G401.6 (cell line): ENCODE measurements around the gene GPR132.
A peak's percentile ranks its signal among the peaks of the same experiment; 100 is the strongest.
"Not testable (repeated sequence)": the region's sequence is repeated elsewhere in the genome, so short reads cannot be mapped to it uniquely, and the experiment has no call there.

Experiments used
- FAIRE-seq: peaks from 2 replicates; lab custom pipeline; 2012; peaks lifted over from hg19 to GRCh38; lab: Jason Lieb, UNC

The GPR132 gene

DNA sequence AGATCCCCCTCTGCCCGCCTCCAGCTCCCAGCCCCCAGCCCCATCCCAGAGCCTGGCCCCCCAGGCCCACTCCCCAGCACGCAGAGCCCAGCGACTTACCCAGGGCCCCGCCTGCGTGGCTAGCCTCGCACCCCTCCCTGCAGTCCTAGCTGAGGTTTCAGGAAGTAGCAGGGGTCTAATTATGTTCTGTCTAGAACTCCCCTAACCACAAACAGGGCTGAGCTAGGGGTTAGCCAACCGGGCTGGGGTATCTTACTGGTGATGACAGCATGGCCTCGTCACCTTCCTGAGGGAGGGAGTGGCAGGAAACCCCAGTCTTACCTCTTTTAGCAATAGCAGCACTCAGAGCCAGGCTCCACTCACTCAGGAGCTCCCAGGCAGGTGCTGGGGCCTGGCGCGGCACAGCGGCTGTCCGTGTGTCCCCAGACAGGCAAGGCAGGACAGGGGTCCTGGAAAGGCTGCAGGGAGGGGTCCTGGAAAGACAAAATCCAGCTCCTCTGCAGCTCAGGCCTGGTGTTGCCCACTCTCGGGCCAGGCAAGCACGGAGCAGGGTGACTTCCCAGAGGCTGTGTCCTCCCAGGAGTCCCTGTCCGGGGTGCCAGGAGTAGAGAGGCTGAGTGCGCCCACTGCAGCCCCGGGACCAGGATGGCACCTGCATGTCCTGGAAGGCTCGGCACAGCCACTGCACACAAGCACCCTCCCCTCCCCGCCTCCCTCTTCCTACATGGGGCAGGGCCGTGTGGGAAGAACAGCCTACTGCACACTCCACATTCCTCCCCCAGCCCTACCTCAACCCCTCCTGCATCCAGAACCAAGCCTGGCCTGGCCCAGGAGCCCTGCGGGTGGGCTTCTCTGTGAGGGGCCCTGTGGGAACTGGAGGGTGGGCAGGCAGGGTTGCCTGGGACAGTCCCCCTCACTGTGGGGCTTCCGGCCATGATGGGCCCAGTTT is at the start of gene GPR132:
Gene GPR132, minus strand, starts transcription at position 151 of the 949 bp plus-strand sequence. CDS start 10,010 bp downstream, outside the sequence.
- FAIRE-seq = no peak

GRCh38 chr14:105109243-105109642 is 44.0 kb upstream of the GPR132 start:
- FAIRE-seq = not testable (repeated sequence)

DNA sequence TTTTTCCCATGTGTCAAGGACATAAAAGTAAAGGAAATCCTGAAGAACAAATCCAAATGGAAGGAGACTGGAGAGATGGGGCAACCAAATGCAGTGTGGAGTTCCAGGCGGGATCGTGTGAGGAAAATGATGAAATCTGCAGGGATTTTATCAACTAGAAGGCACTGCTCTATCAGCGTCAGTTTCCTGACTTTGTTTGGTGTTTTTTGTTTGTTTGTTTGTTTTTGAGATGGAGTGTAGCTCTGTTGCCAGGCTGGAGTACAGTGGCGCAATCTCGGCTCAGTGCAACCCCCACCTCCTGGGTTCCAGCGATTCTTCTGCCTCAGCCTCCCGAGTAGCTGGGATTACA is 43.3 kb upstream of the GPR132 start:
- FAIRE-seq = no peak

DNA sequence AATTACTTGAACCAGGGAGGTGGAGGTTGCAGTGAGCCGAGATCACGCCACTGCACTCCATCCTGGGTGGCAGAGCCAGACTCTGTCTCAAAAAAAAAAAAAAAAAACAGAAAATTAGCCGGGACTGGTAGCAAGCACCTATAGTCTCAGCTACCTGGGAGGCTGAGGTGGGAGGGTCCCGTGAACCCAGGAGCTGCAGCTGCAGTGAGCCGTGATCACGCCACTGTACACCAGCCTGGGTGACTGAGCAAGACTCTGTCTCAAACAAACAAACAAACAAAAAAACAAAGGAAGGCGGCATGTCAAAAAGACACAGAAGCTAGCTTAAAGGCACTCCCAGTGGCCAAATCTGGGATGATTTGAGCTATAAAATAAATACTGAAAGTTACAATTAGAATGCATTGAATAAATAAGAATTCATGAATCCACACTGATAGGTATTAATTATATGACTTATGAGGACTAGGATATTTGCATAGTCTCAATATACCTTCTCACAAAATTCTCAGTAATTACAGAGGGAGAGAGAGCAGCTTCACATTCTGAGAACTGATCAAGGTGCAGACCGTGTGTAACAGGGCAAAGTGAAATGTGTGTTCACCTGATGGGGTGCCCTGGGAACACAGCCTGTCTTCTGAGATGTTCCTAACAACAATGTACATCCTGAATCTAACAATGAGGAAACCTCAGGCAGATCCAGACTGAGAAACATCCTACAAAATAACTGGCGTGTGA is 42.7 kb upstream of the GPR132 start:
- FAIRE-seq = no peak

DNA sequence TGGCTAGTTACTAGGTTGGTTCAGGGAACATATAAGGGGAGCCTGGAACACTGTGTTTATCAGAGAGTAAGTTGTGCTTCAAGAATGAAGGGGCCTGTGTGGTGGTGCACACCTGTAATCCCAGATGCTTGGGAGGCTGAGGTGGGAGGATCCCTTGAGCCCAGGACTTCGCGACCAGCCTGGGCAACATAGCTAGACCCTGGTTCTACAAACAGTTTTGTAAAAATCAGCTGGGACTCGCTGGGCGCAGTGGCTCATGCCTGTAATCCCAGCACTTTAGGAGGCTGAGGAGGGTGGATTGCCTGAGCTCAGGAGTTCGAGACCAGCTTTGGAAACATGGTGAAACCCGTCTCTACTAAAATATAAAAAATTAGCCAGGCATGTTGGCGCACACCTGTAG is 42.1 kb upstream of the GPR132 start:
- FAIRE-seq = no peak

DNA sequence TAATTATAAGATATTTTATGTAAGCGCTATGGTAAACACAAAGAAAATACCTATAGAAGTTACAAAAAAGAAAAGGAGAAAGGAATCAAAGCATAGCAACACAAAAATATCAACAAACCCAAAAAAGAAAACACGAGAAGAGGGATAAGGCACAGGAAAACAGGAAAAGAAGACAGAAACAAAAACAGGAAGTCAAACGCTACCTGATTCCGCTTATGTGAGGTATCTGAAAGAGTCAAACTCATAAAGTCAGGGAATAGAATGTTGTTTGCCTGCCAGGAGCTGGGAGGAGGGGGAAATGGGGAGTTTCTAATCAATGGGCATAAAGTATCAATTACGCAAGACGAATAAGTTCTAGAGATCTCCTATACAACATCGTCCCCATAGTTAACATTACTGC is 39.9 kb upstream of the GPR132 start:
- no peak for FAIRE-seq

- no peak for FAIRE-seq
Observed at GRCh38 chr14:105102893-105103292, 37.7 kb upstream of the GPR132 start.

GRCh38 chr14:105102361-105102870 is 37.2 kb upstream of the GPR132 start:
- no peak for FAIRE-seq

DNA sequence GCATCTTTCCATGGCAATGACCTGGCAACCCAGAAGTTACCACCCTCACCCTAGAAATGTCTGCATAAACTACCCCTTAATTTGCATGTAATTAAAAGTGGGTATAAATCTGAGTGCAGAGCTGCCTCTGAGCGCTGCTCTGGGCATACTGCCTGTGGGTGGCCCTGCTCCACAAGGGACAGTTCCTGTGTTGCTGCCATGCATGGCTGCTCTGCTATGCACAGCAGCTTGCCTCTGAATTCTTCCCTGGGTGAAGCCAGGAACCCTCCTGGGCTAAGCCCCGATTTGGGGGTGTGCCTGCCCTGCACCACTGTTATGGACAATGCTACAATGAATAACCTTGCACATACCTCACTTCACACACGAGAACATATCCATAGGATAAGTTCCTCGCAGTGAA is 35.7 kb upstream of the GPR132 start:
- FAIRE-seq = no peak

GRCh38 chr14:105099778-105100177 is 34.5 kb upstream of the GPR132 start:
- no peak for FAIRE-seq

GRCh38 chr14:105098316-105098715 is 33.1 kb upstream of the GPR132 start:
- FAIRE-seq = no peak

DNA sequence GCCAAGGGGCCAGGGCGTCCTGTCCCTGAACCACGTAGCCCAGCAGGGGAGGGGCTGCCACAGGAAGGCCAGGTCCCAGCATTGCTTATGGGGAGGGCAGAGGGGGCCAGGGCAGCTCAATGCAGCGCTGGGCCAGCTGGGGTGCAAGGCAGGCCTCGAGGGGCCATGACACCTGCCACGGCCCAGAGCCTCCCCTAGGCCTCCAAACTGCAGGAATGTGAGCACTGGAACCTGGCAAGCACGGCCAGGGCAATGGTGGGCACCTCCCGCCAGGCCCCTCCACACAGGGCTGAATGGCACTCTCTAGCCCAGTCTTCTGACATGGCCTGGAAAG is 32.5 kb upstream of the GPR132 start:
- FAIRE-seq = no peak

GRCh38 chr14:105096206-105096875 is 31.1 kb upstream of the GPR132 start:
- FAIRE-seq = no peak

DNA sequence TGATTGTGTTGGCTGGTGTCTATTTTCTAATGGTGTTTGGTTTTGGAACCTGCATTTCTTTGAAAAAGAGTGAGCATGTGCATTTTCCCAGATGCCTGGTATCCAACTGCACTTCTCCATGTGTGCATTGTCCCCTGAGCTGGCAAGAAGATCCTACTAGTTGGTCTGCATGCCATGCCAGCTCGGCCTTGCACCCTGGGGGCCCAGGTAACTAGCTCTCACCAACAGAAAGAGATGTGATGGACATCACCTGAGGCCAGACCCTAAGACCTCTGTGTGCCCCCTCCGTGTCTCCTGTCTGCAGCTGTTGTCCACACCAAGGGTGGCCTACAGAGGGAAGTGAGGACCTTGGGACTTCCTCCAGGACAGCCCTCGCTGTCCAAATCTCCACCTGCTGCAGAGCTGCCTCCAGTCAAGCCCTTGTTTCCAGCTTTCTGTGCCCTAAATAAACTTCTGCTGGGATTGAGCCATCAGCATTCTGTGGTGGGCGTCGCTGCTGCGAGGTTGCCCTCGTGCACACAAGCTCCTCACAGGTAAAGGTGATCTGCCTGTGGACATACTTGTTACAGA is 30.1 kb upstream of the GPR132 start:
- FAIRE-seq = no peak

DNA sequence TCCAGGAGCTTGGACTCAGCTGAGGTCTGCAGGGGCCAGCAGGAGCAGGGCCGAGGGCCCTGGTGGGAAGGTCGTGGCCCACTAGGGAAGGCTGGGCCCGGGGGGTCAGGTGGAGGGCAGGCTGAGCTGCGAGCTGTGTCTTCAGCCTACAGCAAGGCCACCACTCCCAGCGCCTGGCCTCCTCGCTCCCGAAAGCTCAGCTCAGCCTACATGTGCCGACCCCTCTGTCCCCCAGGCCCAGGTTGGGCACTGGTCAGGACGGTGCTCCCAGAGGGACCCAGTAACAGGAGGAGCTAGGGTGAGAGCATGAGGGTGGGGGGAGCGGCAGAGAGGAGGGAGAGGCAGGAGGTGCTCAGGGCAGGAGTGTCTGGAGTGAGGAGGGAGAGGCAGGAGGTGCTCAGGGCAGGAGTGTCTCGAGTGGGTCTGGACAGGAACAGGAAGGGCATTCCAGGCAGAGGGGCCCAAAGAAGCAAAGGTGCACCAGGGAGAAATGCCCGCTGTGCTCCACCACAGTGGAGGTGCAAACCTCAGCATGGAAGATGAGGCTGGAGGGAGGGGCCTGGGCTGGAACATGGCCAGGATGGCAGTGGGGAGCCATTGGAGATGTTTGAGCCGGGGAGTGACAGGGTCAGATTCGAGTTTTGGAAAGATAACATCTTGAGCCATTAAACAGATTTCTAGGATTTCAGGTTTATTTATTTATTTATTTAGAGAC is 29.1 kb upstream of the GPR132 start:
- no peak for FAIRE-seq

DNA sequence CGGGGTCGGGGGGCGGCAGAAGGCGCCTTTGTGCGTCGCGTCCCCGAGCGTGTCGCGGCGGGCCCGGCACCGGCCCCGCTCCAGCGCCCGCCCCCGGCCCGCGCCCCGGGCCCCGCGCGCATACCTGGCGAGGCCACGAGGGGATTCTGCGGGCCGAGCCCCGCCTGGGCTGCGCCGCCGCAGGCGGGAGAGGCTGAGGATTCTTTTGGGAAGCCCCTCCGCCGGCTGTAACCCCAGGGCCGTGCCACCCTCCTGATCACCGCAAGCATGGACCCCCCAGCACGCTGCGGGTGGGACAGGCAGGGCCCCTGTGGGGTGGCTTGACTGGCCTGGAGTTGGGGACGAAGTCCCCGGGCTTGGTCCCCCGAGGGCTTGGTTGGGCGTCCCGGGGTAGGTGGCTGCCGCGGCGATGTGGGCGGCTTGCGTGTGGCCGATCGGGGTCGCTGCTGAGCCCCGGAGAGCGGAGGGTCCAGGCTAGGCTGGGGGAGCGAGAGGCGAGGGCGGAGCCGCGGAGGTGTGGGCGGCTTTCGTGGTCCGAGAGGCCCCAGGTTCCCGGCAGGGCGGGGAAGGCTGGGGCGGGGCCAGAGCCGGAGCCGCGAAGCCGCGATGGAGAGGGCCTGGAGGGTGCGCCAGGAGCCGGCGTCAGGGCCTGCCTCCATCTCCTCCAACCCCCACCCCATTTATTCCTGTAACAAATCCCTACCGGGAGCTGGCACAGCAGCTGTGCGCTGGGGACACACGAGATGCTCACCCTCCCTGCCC is 28.4 kb upstream of the GPR132 start:
- peak; percentile 90 for FAIRE-seq

DNA sequence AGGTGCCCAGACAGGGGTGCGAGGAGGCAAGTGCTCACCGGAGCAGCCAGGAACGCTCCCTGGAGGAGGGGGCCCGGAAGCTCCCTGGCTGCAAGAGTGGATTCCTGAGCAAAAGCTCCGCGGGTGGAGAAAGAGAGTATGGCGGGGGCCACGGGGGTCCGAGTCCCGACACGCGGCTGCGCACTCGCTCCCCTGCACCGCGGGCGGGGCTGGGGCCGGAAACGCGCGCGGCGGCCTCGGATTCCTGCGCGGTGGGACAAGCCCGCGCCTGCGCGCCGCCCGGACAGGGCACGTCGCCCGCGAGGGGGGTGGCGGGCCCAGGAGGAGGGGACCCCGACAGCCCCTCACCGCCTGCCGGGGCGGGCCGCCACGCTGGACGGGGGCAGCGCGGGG is 27.8 kb upstream of the GPR132 start:
- no peak for FAIRE-seq

- no peak for FAIRE-seq
Observed at GRCh38 chr14:105092171-105093037, 27.2 kb upstream of the GPR132 start.

- no peak for FAIRE-seq
Observed at GRCh38 chr14:105091517-105092170, 26.4 kb upstream of the GPR132 start.
